Jurkat, Clone E6-1 (cell line): ENCODE measurements around the gene CCBE1.
A peak's percentile ranks its signal among the peaks of the same experiment; 100 is the strongest.

ENCODE experiments used
- DNase-seq: peaks from one replicate; pipeline ENCODE4 v3.0.0-alpha.2; 2011; ENCODE audit warnings: low read depth, low spot score
- H3K4me3 ChIP-seq: 2 replicates; pipeline ENCODE4 v1.5.1; 2011; ENCODE audit warnings: mild to moderate bottlenecking, low read length, control low read depth, moderate library complexity

CCBE1 gene

DNA sequence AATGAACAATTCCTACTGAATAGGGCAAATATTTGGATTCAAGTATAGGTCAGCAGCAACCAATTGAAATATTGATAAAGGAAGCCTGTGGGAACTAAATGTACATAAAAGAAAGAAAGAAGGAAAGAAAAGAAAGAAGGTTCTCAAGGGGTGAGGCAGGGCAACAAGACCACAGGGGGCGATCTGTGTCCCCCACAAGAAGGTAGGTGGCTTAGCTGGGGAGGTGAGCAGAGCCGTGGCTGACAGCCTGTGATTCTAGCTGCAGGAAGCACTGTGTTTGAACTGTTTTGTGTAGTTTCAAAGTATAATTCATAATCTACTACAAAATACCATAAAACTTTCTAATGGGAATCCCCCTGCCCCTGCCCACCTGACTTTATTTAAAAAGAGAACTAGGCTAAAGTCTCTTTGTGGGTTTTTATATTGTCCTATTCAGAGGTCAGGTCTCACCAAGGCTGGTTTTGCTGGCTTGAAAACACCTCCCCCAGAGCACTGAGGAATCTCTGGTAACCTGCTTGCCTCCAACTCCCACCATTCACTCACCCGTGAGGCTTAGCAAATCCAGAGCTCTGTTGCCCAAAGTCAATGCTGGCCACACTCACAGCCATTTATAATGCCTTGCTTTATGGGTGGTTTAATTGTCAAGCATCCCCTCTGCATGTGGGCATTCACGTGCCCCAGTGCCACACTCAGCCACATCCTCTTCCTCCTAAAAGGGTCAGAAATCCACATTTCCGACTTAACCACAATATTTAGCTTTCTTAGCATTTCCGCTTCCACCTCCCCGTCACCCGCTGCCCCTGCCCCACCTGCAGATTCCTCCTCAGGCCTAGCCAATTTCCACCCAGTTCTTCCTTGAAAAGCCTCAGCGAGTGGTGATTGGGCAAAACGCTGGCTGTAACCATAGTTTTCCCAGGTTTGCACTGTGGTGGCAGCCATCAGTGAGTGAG lies 301.7 kb downstream of the CCBE1 start:
- no peak overlapping the region for H3K4me3 ChIP-seq
- DNase-seq = peak; percentile 50

DNA sequence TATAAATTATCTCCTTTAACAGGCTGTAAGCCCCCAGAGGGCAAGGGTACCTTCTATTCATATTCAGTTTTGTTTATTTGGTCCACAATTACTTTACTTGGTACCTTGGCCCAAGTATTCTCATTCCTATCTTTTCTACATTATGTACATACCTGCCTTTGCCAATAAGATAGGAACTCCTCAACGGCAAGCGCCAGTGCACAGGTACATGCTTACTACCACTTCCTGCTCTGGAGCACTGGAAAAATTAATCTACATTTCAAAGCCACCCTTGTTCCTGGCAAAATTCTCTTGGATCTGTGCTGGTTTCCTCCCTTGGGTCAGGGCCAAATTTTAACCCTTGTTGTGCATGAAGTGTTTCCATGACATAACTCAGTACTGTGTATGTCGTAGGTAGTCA lies 303.8 kb downstream of the CCBE1 start:
- DNase-seq = no peak
- no peak overlapping the region for H3K4me3 ChIP-seq

DNA sequence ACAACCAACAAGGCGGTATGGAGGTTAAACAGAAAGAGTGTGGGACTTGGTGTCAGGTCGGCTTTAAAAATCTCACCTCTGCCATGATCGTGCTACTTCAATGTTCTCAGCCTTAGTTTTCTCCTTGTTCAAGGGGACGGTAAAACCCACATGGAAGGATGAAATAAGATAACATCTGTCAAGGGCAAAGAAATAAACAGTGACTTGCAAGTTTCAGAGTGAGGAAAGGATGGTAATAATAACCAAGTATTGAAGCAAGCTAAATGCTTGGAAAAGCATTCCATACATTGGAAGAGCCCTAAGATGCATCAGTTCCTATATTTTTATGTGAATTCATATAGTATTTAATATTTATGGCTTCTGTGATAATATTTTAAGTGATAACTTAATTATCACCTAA lies 308.4 kb downstream of the CCBE1 start:
- no peak for DNase-seq

DNA sequence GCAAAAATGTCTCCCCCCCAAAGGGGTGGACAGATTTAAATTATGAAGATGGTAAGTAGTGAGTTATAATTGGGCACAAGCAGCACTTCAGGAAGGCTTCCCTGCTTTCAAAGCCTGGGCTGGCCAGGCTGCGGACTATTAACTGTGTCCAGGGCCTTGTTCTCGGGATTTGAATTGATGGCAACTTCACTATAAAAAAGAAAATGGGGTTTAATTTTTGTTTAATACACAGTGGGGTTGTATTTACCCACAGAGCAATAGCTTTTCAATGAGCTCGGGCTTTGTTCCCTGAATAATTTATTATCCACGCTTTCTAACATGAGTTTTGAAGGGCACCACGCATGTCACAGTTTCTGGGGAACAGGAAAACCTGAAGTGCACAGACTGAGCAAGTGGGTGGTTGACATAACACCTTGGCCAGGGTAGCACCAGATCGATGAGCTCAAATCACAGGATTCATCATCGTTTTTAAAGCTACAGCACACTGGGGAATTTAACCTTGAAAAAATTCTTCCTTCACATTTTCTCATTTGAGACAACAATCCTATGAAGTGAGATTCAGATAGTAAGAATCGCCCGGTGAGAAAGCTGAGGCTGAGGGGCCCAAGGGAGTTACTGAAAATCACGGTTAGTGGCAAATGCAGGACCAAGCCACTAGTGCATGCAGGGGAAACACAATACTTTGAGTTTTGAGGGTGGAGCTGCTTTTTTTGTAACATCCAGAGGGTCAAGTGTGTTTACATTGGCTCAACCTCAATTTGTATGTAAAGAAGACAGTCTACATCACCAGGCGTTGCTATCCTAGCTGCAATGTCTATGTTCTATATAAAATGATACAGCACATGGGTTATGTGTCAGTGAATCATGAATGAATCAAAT lies 309.3 kb downstream of the CCBE1 start:
- DNase-seq = no peak
- no peak overlapping the region for H3K4me3 ChIP-seq

More for the DNA sequence above, 308.4 kb downstream of the CCBE1 start:
- no peak overlapping the region for H3K4me3 ChIP-seq

DNA sequence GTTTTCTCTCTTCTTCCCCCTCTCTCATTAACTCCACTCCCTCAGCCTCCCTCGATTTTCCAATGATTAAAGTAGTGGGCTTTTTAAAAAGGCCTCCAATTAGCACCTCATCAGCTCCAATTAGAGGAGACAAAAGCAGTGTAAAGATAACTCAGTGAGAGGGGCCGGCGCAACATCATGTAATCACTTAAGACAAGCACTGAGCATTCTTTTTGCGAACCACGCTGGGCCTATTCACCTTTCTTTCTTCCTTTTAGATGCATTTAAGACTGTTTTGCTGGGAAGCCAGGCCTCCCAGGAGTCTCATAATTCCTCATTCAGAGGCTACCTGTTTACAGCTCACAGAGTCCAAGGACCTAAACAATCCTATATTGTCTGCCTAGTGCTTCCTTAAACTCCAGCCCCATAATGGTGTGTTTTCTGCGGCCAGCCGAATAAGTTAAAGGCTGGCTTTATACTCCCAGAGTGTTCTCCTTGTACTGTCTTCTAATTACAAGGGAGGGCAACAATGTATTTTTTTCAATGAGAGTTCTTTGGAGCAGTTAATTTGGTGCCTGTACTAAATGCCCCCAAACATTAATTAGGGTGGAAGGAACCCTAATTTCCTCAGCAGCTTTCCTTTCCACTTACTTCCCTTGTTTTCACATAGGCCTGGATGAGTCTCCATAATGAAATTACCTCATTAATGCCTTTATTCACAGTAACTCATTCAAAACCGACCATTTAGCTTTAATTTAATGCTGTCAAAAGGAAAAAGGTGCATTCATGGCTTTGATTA lies 310.1 kb downstream of the CCBE1 start:
- H3K4me3 ChIP-seq = no peak overlapping the region
- DNase-seq = no peak

DNA sequence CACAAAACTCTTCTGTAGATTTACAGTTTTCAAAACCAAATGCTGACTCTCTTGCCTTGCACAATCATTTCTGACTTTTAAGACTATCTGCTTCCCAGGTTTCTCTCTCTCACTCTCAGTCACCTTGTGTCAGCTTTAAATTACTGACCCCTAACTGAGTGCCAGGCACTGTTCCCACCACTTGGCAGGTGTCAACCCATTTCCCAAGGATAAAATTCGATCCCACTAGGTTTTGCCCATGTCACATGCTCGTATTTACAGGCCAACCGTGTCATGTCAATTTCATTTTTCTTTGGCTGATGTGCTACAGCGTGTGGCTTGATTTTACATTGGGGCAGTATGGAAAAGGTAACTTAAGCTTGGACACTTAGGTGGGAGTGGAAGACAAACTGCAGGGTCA lies 312.0 kb downstream of the CCBE1 start:
- DNase-seq = no peak
- H3K4me3 ChIP-seq = no peak overlapping the region

DNA sequence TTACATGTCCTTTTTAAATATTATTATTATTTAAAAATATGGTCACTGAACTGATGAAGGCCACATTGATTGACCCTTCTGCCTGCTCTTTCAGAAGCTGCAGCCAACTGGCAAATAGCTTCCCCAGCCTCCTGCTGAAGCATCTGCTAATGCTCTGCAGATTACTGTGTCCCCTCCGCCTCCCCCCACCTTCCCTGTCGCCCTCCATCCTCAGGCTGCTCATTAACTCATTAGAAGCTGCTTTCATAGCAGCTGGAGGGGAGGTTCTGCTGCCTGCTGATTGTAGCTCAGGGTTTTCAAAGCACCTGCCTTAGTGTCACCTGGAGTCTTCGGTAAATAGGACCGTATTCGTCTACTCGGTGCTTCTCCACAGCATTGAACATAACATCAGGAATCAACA lies 313.4 kb downstream of the CCBE1 start:
- no peak for DNase-seq

DNA sequence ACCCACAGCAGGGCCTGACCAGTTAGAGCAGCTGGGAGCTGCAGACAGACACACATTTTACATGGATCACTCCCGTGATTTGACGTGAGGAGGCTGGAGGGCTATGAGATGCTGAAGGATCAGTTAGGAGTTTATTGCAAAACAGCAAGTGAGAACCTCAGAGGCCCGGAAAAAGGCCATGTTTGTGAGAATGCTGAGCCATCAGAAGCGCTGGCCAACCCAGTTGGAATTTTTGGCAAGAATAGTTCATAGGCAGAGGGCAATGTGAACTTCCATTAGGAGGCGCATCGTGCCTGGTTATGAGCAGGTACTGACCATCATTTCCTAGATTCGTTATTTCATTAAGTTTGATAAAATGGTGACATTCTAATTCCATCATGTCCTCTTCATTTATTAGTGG lies 314.8 kb downstream of the CCBE1 start:
- DNase-seq = no peak
- H3K4me3 ChIP-seq = no peak overlapping the region

More for the DNA sequence above, 313.4 kb downstream of the CCBE1 start:
- no peak overlapping the region for H3K4me3 ChIP-seq

DNA sequence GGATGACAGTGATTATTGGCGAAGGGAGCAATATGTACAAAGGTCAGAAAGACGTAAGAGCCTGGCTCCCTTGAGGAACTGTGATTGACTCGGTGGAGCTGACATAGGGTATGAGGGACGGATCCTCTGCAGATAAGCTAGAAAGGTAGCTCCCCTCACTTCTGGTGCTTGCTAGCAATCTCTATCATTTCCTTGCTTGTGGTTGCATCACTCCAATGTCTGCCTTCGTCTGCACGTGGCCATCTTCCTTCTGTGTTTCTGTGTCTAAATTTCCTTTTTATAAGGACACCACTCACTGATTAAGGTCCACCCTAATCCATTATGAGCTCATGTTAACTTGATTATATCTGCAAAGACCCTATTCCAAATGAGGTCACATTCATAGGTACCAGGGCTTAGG lies 315.3 kb downstream of the CCBE1 start:
- H3K4me3 ChIP-seq = no peak overlapping the region
- no peak for DNase-seq
